GM18505 (cell line): ENCODE data around the gene ATP5ME.

ENCODE experiments used
- ATAC-seq: cut with Tn5 transposase; IDR thresholded peaks from one replicate; pipeline ENCODE4 v1.9.1; 2021; ENCODE audit not compliant: unreplicated experiment
- POLR2A ChIP-seq: IDR thresholded peaks from 4 replicates; pipeline ENCODE4 v1.6.1; 2011; ENCODE audit warnings: borderline replicate concordance; ENCODE audit not compliant: insufficient read depth, insufficient read length; ENCODE audit errors: extremely low read depth

Gene ATP5ME

GRCh38 chr4:628821-629635 lies 45.0 kb downstream of the ATP5ME start:
- TF ChIP-seq POLR2A = no peak
- ATAC-seq = no peak

GRCh38 chr4:628311-628741 lies 45.8 kb downstream of the ATP5ME start:
- no peak for TF ChIP-seq POLR2A
- ATAC-seq = no peak

GRCh38 chr4:627347-628125 lies 46.5 kb downstream of the ATP5ME start:
- no peak for ATAC-seq
- TF ChIP-seq POLR2A = no peak

- no peak for ATAC-seq
- no peak for TF ChIP-seq POLR2A
These were observed 47.6 kb downstream of the ATP5ME start for GRCh38 chr4:626201-627091.

GRCh38 chr4:625631-626161 lies 48.4 kb downstream of the ATP5ME start:
- ATAC-seq = no peak
- TF ChIP-seq POLR2A = no peak

GRCh38 chr4:624705-625590 lies 49.1 kb downstream of the ATP5ME start, which contains the start of gene PDE6B:
PDE6B (plus strand) TSS chr4:625573; CDS start chr4:625627, 54 bp downstream.
- no peak for ATAC-seq
- TF ChIP-seq POLR2A = no peak

GRCh38 chr4:623914-624566 lies 50.0 kb downstream of the ATP5ME start:
- ATAC-seq = no peak
- TF ChIP-seq POLR2A = no peak

GRCh38 chr4:622996-623913 lies 50.8 kb downstream of the ATP5ME start:
- no peak for ATAC-seq
- TF ChIP-seq POLR2A = no peak
